Epidermal melanocyte (primary cell): ENCODE measurements around the gene CNKSR3.

ENCODE experiments used
- DNase-seq: peaks from one replicate; pipeline ENCODE4 v3.0.0; 2011; ENCODE audit warnings: low spot score; ENCODE audit not compliant: insufficient read length

CNKSR3 gene

DNA sequence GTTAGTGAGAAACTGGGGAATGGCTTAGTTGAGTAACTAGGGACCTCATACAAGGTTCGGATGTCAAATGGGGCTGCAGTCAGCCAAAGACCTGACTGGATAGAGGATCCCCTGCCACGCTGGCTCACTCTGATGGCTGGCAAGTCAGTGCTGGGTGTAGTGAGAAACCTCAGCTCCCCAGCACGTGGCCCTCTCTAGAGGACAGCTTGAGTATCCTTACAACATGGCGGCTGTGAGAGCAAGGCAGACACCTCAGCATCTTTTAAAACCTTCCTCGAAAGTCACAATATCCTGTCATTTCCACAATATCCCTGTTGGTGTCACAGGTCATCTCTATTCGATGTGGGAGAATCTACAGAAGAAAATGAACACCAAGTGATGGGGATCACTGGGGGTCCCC lies 127.2 kb downstream of the CNKSR3 start:
- DNase-seq: no peak

DNA sequence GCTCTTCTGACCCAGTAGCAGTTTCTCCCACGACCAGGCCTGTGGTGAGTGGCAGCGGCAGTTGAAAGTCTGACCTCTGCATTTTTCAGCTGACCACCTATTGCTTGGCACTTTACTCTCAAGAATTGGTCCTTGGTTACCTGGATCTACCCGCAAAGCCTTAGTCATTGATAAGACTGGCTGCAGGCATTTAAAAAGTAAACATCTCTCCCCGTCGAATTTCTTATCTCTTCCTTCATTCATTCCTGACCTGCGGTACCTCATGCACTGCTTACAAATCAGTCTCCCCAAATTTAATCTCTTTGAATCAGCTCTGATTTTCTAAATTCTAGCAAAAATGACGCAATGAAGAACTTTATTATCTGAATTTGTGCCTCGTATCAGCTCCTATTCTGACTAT lies 127.7 kb downstream of the CNKSR3 start:
- DNase-seq: no peak

DNA sequence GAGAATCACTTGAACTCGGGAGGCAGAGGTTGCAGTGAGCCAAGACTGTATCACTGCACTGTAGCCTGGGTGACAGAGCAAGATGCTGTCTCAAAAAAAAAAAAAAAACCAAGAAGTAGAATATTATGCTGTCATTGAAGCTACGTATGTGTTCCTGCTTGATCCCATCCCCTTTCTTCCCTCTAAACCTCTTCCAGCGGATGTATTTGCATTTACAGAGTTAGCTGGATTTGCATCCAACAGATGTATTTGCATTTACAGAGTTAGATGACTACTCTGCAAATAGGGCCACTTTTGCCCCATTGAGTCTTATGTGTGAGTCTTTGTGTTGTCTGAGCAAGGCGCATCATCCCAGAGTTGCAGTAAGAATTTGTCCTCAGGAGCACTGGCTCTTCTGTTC lies 128.9 kb downstream of the CNKSR3 start:
- no peak for DNase-seq

DNA sequence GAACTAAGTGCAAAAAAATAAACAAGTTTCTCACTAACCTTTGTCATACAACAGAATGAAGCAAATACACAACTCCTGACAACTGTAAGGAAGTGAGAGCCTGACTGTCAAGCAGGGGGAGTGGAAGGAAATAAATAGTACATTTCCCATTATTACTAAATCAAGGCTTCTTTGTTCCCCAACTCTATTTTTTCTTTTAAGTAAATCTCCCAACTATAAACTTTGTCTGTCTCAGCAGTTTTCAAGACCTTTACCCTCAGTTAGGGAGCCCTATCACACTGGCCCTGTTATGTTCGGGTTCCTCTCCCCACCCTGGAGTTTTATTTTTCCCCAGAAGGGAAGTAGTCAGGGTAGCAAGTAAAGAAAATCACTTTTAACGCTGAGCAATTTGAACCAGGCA lies 129.7 kb downstream of the CNKSR3 start:
- no peak for DNase-seq

DNA sequence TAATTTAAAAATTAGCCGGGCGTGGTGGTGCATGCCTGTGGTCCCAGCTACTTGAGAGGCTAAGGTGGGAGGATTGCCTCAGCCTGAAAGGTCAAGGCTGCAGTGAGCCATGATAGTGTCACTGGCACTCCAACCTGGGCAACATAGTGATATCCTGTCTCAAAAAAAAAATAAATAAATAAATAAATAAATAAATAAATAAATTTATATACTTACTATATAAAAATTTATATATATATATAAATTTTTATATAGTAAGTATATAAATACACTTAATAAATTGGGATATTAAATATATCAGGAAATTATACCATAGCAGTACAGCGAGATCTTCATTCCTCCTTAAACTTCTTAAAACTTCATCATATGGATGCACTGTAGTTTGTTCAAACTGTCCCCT lies 130.9 kb downstream of the CNKSR3 start:
- no peak for DNase-seq

DNA sequence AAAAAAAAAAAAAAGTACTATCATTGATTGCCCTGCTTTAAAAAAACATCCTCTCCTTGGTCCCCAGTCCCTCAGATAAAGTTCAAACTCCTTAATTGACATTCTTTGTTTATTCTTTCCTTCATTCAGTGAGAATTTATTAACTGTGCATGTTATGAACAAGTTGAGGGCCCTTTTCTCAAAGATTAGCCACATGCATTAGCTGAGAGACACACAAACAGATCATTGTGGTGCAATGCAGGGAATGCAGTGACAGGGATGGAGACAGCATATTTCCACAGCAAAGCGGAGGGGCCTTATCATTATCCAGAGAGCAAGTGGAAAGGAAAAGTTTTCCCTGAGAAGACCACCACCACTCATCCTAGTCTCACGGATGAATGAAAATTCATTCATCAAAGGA lies 132.0 kb downstream of the CNKSR3 start:
- DNase-seq: no peak

DNA sequence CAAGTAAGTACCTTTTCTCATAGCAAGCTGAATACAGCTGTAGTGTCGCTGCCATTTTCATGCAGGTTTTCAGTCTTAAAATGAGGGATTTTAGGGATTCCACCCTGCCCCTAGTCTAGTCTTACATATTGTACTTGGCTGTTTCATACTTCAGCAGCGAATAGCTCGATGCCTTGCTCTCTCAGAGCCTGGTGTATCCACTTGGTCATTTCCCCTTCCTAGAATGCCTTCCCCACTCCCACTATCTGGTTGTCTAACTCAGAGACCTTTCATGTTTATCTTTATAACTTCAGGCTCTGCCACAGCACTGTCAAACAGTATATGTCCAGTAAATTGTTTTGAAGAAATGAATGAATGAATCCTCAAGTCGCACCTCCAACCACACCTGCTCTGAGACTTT lies 132.8 kb downstream of the CNKSR3 start:
- DNase-seq: no peak

DNA sequence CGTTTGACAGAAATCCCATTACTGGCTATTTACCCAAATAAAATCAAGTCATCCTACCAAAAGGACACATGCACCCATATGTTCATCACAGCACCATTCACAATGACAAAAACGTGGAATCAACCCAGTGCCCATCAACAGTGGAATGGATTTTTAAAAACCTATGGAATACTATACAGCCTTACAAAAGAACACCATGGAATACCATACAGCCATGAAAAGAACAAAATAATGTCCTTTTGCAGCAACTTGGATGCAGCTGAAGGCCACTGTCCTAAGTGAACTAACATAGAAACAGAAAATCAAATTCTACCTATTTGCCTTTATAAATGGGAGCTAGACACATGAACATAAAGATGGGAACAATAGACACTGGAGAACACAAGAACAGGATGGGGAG lies 136.5 kb downstream of the CNKSR3 start:
- DNase-seq: no peak

DNA sequence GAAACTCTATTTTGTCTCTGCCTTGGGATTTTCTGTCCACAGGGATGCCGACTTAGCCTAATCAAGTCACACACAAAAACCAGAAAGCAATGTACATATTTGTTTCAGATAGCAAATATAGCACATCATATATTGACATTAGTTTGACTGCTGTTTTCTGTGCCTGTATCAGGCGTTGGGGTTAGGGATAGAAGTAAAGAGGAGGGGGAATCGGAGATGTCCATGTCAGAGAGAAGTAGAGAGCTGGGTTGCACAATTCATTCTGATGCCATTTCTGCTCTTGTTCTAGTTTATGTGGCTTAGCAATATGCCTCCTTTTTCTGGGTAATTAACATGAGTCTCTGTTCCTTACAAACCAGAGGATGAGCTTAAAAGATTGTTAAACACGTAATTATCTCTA lies 139.2 kb downstream of the CNKSR3 start:
- no peak for DNase-seq

DNA sequence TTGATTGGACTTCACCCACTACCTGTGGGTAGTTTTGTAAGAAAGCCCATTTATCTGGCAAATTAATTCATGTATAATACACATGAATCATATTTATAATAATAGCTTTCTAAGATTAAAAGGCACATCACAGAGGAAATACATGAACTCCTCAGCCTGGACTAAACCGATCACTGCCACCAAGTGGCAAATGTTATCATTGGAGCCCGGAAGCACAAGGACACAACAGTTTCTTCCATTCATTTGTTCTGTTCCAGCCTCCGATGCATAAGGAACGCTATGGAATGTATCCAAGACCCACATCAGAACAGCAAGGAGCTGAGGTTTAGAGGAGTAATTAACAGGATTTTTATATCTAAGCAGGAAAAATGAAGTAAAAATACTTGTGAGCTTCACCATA lies 139.9 kb downstream of the CNKSR3 start:
- DNase-seq: no peak

DNA sequence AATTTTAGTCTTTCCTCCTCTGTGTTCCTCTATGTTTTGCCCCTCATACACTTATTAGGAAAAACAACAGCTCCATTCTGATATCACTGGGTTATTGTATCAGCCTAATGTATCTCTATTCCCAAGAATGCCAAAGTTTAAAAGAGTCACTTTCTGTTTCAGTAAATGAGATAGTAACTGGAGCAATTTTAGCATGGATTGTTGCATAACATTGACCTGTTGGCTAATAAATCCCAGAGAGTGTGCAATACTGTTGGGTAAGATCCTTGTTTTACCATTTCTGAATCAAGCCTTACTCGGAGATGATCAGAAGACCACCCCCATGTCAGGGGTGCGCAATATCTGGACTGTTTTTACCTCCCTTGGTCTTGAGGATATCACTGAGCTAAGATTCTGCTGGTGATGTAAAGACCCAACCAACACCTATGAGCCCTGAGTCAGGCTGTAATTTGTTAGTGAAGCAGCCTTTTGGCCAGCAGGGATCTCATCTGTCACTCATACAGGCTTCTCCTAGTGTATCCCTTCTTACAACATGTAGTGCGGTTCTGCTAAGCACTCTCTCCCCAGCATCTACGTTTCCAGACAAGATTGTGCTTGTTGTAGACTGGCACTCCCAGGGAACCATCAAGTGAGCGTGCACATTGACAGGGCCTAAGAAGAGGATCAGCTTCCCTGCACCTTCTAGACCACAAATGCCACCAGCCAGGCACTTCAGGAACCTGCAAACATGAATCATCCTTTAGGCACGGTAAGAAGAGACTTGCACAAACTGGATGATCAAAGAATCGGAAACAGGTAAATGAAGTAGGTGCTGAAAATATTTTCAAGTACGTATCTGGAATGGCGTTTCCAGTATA lies 142.4 kb downstream of the CNKSR3 start:
- DNase-seq: no peak

DNA sequence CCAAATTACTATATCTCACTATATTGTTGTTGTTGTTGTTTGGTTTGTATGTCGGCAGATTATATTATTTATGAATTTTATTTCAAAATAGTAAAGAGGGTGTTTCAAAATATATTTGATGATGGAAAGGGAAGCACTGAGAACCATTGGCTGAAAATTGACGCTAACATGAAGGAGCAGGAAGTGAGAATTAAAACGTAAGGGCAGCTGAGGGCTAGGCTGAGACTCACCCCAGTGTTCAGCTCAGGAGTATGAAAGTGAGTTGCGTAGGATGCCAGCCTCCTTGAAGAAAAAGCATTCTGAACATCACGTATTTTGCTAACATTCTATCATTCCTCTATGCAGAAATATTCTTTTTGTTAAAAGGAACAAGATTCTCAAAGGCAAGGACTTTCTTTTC lies 143.1 kb downstream of the CNKSR3 start:
- no peak for DNase-seq

DNA sequence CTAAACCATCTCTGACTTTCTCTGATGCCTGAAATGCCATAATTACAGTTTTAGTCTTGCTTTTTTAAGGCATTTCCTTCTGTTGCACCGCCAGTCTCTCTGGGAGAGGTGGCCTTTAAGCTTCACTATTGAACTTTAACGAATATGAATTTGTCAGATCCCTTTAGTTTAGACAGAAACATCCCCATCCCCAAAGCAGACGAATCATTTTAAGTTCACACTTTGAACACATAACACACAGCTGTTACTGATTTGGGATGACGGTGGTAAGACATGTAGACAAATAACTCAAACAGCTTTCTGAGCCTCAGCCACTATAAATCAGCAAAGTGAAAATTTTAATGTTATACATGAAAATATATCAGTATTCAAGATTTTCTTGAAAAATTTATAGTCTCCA lies 146.7 kb downstream of the CNKSR3 start:
- DNase-seq: no peak

DNA sequence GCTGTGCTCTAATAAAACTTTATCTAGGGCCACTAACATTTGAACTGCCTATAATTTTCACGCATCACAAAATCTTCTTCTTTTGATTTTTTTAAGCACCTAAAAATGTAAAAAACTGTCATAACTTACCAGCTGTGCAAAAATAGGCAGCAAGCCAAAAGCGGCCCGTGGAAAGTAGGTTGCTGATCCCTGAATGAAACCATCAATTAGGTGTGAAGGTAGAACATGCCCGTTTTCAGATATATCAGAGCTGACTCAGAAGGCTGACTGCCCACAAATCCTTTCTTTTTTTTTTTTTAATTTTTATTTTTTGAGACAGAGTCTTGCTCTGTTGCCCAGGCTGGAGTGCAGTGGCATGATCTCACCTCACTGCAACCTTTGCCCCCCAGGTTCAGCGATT lies 149.0 kb downstream of the CNKSR3 start:
- DNase-seq: no peak

DNA sequence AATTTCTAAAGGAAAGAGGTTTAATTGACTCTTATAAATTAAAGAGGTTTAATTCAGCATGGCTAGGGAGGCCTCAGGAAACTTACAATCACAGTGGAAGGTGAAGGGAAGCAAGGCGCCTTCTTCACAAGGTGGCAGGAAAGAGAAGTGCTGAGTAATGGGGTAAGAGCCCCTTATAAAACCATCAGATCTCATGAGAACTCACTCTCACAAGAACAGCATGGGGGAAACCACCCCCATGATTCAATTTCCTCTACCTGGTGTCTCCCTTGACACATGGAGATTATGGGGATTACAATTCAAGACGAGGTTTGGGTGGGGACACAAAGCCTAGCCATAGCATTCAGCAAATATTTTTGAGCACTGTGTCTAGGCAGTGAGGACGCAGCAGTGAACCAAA lies 150.0 kb downstream of the CNKSR3 start:
- no peak for DNase-seq

DNA sequence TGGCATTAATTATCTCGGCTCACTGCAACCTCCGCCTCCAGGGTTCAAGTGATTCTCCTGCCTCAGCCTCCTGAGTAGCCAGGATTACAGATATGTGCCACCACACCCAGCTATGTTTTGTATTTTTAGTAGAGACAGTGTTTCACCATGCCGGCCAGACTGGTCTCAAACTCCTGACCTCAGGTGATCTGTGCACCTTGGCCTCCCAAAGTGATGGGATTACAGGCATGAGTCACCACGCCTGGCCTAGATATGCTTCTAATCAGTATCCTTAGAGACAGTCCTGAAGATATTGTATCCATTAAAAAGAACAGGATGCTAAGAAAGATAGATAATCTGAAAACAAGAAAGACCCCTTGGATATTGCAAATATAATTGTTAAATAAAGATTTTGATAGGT lies 150.8 kb downstream of the CNKSR3 start:
- DNase-seq: no peak

DNA sequence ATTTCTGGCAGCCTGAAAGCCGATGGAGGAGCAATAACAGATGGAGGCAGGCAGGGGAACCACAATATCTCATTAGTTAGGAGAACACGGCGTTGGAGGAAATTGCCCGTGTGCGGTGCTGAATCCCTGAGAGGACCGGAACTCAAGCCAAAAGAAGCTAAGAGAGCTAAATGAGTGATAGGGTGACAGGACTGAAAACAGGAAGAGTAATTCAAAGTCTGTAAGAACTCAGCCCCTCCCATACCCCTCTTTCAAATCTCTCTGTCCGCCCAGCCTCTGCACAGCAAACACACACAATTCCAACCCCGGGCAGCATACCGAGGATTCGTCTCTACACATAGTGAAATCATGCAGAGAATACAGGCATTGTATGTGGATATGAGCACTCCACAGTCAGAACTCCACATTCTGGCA lies 151.3 kb downstream of the CNKSR3 start:
- peak; percentile 22 for DNase-seq

DNA sequence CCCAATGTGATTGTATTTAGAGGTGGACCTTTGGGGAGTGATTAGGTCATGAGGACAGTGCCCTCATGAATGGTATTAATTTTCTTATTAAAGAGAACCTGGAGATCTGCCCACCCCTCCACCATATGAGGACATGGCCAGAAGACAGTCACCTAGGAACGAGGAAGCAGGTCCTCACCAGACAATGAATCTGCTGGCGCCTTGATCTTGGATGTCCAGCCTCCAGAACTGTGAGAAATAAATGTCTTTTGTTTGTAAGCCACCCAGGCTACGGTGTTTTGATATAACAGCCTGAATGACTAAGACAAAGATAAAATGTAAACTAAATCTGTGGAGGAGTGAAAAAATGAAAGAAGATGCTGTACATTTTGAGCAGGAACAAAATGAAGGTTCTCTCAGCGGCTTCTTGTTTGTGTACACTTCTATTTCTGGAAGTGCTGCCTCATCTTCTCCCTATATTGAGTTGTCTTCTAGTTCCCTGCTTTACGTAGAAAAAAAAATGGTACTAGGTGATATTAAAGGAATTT lies 152.4 kb downstream of the CNKSR3 start:
- DNase-seq: no peak

DNA sequence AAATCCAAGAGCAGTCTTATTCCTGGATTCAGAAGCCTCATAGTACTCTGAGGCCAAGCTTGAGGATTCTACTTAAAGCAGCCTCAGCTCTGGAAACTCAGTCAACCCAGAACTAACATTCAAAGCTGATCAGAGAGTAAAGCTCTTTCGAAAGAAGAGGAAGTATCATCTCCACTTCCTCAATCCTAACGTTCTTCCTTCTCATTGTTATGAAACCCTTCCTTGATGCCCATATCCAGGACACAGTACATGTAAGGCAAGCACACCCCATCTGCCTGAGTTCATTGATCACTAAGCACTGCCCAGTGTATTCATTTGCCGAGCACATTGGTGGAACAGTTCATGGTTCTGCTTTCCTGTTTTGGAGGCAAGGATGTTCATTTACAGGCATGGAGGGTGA lies 153.8 kb downstream of the CNKSR3 start, which contains the start of gene IPCEF1:
Gene IPCEF1, minus strand, starts transcription at position 114 of the 400 bp plus-strand sequence. CDS start 90,856 bp downstream, outside the sequence.
- no peak for DNase-seq

DNA sequence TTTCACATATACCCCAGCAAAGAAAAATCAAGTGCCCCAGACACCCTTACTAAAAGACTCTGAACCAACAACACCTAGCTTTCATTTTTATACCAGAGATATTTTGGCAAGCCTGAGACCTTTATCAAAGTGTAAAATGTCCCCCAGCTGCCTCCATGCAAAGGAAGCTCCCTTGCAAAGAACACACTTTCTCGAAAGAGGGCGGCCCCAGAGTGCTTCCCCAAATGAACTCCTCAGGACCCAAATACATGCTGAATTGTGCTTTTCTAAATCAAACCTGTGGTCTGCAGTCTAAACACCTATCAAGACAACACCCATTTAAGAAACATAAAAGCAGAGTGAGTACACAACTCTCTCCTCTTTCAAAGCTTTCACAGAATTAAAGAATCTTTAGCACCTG lies 154.4 kb downstream of the CNKSR3 start:
- DNase-seq: no peak

DNA sequence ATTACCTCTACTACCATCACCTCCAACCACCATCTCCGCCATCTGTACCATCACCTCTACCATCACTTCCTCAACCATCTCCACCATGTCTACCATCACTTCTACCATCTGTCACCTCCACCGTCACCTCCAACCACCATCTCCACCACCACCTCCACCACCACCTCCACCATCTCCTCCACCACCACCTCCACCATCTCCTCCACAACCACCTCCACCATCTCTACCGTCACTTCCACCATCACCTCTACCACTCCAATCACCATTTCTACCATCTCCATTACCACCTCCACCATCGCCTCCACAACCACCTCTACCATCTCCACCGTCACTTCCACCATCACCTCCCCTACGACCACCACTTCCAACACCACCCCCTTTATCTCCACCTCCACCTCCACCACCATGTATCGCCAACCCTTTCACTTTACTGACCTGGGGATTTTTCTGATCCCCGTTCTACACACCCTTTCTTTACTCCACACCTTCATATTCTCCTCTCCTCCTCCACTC lies 156.2 kb downstream of the CNKSR3 start:
- no peak for DNase-seq

DNA sequence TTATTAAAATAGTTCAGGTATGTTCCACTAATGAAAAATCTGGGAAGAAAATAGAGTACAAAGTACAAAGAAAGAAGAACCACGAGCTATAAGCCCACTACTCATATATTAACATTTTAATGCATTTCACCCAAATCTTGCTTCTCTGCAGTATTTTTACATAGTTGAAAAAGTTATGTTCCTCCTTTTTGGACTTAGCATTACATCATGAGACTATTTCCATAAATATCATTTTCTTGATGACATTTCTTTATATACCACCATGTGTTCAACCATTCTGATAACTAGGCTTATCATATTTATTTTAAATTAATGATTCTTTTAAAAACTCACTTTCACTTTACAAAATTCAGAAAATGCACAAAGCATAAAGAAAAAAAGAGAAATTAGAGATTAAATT lies 156.9 kb downstream of the CNKSR3 start:
- DNase-seq: no peak
